Measurements from ENCODE around the gene SPNS3. TPM values are rescaled to one million over a fixed set of nuclear protein-coding genes. Genes with fewer than 3 reads are reported as not detected.

Gene SPNS3
- total and polyA plus RNA-seq, 2 of the 4 experiments (the other 2 are of a cell fraction): 0.18 TPM; not detected in 1

- Histone ChIP-seq H3K23ac (ENCODE audit: low read depth, low read length) (no peak overlapping the region), H3K9me3 (ENCODE audit: control insufficient read depth, insufficient read depth, low read length) (no peaks in the 10 kb centered on the region), H3K4me2 (ENCODE audit: low read depth, low read length) (no peak overlapping the region), H2BK20ac (ENCODE audit: low read depth, low read length) (no peak overlapping the region), H2AK5ac (ENCODE audit: low read depth, low read length) (no peak overlapping the region), H3K27me3 (ENCODE audit: control insufficient read depth, insufficient read depth, low read length) (no peaks in the 10 kb centered on the region), H4K5ac (ENCODE audit: low read depth, low read length) (no peak overlapping the region), H4K91ac (ENCODE audit: insufficient read depth, low read depth, low read length) (no peak overlapping the region), H3K79me1 (ENCODE audit: low read depth in 1 of 2, low read length in 2 of 2) (no peaks in the 10 kb centered on the region), H3K36me3 (ENCODE audit: control insufficient read depth, insufficient read depth, low read length) (no peaks in the 10 kb centered on the region), H4K20me1 (ENCODE audit: insufficient read depth, low read length) (no peaks in the 10 kb centered on the region), H3K27ac (ENCODE audit: insufficient read depth, low read length) (no peak overlapping the region), H2BK120ac (ENCODE audit: low read depth, low read length) (no peak overlapping the region), H3K9me1 (ENCODE audit: insufficient read depth, low read length) (0 out of 2 replicates have a peak, but pooled peaks cover 4% of the 10 kb centered on the region), H3K4ac (ENCODE audit: low read depth, low read length) (no peak overlapping the region), H2AK9ac (replicated peaks; ENCODE audit: low read depth, low read length, poor library complexity) (no peak overlapping the region), H3K4me1 (ENCODE audit: control insufficient read depth, insufficient read depth, low read length) (no peaks in the 10 kb centered on the region), H3K56ac (ENCODE audit: extremely low read depth, insufficient read depth, low read length) (no peak overlapping the region), H3K14ac (replicated peaks; ENCODE audit: low read depth, low read length) (no peak overlapping the region), H3K9ac (ENCODE audit: low read depth, low read length) (no peak overlapping the region), H3K18ac (ENCODE audit: low read depth, low read length) (no peak overlapping the region), H3K4me3 (ENCODE audit: insufficient read depth, low read depth, low read length) (no peak overlapping the region), H2BK15ac (ENCODE audit: low read depth, low read length) (no peak overlapping the region), H4K8ac (ENCODE audit: low read depth in 2 of 2, low read length in 2 of 2) (no peak overlapping the region), H2AFZ (replicated peaks; ENCODE audit: low read length, poor library complexity) (peak overlapping the region; percentile 26), H2BK5ac (ENCODE audit: low read depth, low read length, poor library complexity, severe bottlenecking) (no peak overlapping the region)
- ChIA-PET POLR2A (ENCODE audit: unreplicated experiment) (no interaction called here), CTCF (interaction anchor here (0.7 kb wide), 1 partner anchor 331 kb away, joined by 4 read pairs; no protein-coding TSS in a partner anchor)
- no peak for TF ChIP-seq POLR2A (IDR thresholded peaks at IDR 0.05; ENCODE audit: low read depth, low read length)
- TF ChIP-seq CHD1 (IDR thresholded peaks at IDR 0.05; ENCODE audit: low read depth, low read length): no peak
- no peak for TF ChIP-seq FOS (IDR thresholded peaks at IDR 0.05; ENCODE audit: low read depth, low read length)
- no peak for TF ChIP-seq RAD21 (IDR thresholded peaks at IDR 0.05; ENCODE audit: low read length)
- no peak for TF ChIP-seq CEBPB (IDR thresholded peaks at IDR 0.05; ENCODE audit: low read depth, low read length)
- TF ChIP-seq, protein P1, sequence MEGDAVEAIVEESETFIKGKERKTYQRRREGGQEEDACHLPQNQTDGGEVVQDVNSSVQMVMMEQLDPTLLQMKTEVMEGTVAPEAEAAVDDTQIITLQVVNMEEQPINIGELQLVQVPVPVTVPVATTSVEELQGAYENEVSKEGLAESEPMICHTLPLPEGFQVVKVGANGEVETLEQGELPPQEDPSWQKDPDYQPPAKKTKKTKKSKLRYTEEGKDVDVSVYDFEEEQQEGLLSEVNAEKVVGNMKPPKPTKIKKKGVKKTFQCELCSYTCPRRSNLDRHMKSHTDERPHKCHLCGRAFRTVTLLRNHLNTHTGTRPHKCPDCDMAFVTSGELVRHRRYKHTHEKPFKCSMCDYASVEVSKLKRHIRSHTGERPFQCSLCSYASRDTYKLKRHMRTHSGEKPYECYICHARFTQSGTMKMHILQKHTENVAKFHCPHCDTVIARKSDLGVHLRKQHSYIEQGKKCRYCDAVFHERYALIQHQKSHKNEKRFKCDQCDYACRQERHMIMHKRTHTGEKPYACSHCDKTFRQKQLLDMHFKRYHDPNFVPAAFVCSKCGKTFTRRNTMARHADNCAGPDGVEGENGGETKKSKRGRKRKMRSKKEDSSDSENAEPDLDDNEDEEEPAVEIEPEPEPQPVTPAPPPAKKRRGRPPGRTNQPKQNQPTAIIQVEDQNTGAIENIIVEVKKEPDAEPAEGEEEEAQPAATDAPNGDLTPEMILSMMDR (conservative IDR thresholded peaks at IDR 0.05; ENCODE audit: low read depth, low read length): no peak
- TF ChIP-seq, protein P2, sequence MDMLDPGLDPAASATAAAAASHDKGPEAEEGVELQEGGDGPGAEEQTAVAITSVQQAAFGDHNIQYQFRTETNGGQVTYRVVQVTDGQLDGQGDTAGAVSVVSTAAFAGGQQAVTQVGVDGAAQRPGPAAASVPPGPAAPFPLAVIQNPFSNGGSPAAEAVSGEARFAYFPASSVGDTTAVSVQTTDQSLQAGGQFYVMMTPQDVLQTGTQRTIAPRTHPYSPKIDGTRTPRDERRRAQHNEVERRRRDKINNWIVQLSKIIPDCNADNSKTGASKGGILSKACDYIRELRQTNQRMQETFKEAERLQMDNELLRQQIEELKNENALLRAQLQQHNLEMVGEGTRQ (IDR thresholded peaks at IDR 0.05; ENCODE audit: low read depth, low read length): no peak
- no peak for TF ChIP-seq NFE2L2 (IDR thresholded peaks at IDR 0.05; ENCODE audit: low read depth, low read length)
- TF ChIP-seq RCOR1 (IDR thresholded peaks at IDR 0.05; ENCODE audit: insufficient replicate concordance, low read length): no peak
- no peak for TF ChIP-seq RFX5 (IDR thresholded peaks at IDR 0.05; ENCODE audit: low read depth, low read length)
- TF ChIP-seq ELK1 (IDR thresholded peaks at IDR 0.05; ENCODE audit: borderline replicate concordance, low read depth, low read length): no peak
- TF ChIP-seq SMC3 (IDR thresholded peaks at IDR 0.05; ENCODE audit: low read depth, low read length): no peak
- TF ChIP-seq MXI1 (IDR thresholded peaks at IDR 0.05; ENCODE audit: borderline replicate concordance, low read depth, low read length): no peak
- TF ChIP-seq MAZ (IDR thresholded peaks at IDR 0.05; ENCODE audit: borderline replicate concordance, low read depth, low read length): no peak
- no peak for TF ChIP-seq BHLHE40 (IDR thresholded peaks at IDR 0.05; ENCODE audit: low read depth, low read length)
- no peak for TF ChIP-seq MAFK (IDR thresholded peaks at IDR 0.05; ENCODE audit: low read depth, low read length)
- dilution Hi-C loops (cut with HindIII; ENCODE audit: low sequenced_read_pairs, unreplicated experiment) (no loop called here), intact Hi-C loops (cut with micrococcal nuclease) (no loop called here), in situ Hi-C loops (cut with MboI; ENCODE audit: low sequenced_read_pairs) (no loop called here)
- WGBS, 2 experiments (ENCODE audit: extremely low coverage in 2 of 2, insufficient read length in 1 of 2): 73% methylated on average over 3 of the region's 5 CpGs; no CpG with 5 or more reads in 1 of the 2 experiments
- no peak for ATAC-seq (ENCODE audit: low read depth)
- BruUV-seq (replicated peaks): no TSS peak
- DNase-seq: no peak
Measured at GRCh38 chr17:4405699-4406098, 28.0 kb upstream of the SPNS3 start.

Data from IMR-90 (cell line).